Neural cell (in vitro differentiated cells): Measurements from ENCODE around the gene BRF1. TPM values are rescaled to one million over a fixed set of nuclear protein-coding genes. Genes with fewer than 3 reads are reported as not detected.

Source experiments
- H2AFZ ChIP-seq: fragments of 200-600, 300-800 bp; sonication (generic), shearing (Covaris generic); 2 replicates; pipeline ENCODE4 v1.6.0; 2014; ENCODE audit warnings: low read depth, mild to moderate bottlenecking, antibody characterized with exemption, low read length, moderate library complexity
- H3F3A ChIP-seq: fragments of 200-600 bp; shearing (Covaris generic); 2 replicates; pipeline ENCODE4 v1.6.1; 2016; ENCODE audit warnings: mild to moderate bottlenecking, moderate library complexity, mixed read lengths, antibody characterized with exemption, low read length; ENCODE audit not compliant: insufficient read depth, poor library complexity, severe bottlenecking
- H3K27ac ChIP-seq: fragments of 200-600, 300-800 bp; sonication (generic), shearing (Covaris generic); 2 replicates; pipeline ENCODE4 v1.5.1; 2014; ENCODE audit warnings: mild to moderate bottlenecking, low read length, moderate library complexity
- H3K27me3 ChIP-seq: fragments of 300-800, 200-600 bp; sonication (generic), shearing (Covaris generic); 2 replicates; pipeline ENCODE4 v1.6.0; 2014; ENCODE audit warnings: mild to moderate bottlenecking, low read depth, low read length, moderate library complexity; ENCODE audit not compliant: insufficient read depth
- H3K36me3 ChIP-seq: fragments of 300-800, 200-600 bp; sonication (generic), shearing (Covaris generic); 2 replicates; pipeline ENCODE4 v1.5.1; 2014; ENCODE audit warnings: mild to moderate bottlenecking, antibody characterized with exemption, low read length, moderate library complexity; ENCODE audit not compliant: insufficient read depth
- H3K4me2 ChIP-seq: fragments of 300-800, 200-600 bp; sonication (generic), shearing (Covaris generic); 2 replicates; pipeline ENCODE4 v1.6.0; 2014; ENCODE audit warnings: mild to moderate bottlenecking, low read length
- H3K4me3 ChIP-seq: fragments of 300-800, 200-600 bp; sonication (generic), shearing (Covaris generic); 2 replicates; pipeline ENCODE4 v1.5.1; 2014; ENCODE audit warnings: mild to moderate bottlenecking, low read length, moderate library complexity
- H3K79me2 ChIP-seq: fragments of 200-600 bp; shearing (Covaris generic); replicated peaks from 2 replicates; pipeline ENCODE4 v1.6.0; 2014; ENCODE audit warnings: mild to moderate bottlenecking, low read length, moderate library complexity; ENCODE audit not compliant: insufficient read depth
- H3K9ac ChIP-seq: fragments of 300-800, 200-600 bp; sonication (generic), shearing (Covaris generic); 2 replicates; pipeline ENCODE4 v1.6.1; 2016; ENCODE audit warnings: mild to moderate bottlenecking, low read length, mixed read lengths
- H3K9me2 ChIP-seq: fragments of 200-600 bp; shearing (Covaris generic); 2 replicates; pipeline ENCODE4 v1.6.1; 2016; ENCODE audit warnings: mild to moderate bottlenecking, low read length, mixed read lengths; ENCODE audit not compliant: insufficient read depth
- H3K9me3 ChIP-seq: fragments of 200-600, 300-800 bp; sonication (generic), shearing (Covaris generic); 2 replicates; pipeline ENCODE4 v1.6.1; 2016; ENCODE audit warnings: mild to moderate bottlenecking, mixed run types, low read length, moderate library complexity, mixed read lengths
- H4K20me1 ChIP-seq: fragments of 200-600 bp; shearing (Covaris generic); 2 replicates; pipeline ENCODE4 v1.6.1; 2016; ENCODE audit warnings: mild to moderate bottlenecking, mixed run types; ENCODE audit not compliant: insufficient read depth
- CTCF ChIP-seq: fragments of 450-650 bp; IDR thresholded peaks from 2 replicates; pipeline ENCODE4 v1.5.1; 2014; ENCODE audit warnings: antibody characterized with exemption, mild to moderate bottlenecking, moderate library complexity; ENCODE audit not compliant: poor library complexity, severe bottlenecking
- EP300 ChIP-seq: fragments of 450-650 bp; conservative IDR thresholded peaks from 2 replicates; pipeline ENCODE4 v1.6.1; 2014; ENCODE audit warnings: antibody characterized with exemption, mild to moderate bottlenecking, moderate library complexity; ENCODE audit not compliant: poor library complexity, severe bottlenecking
- EZH2 ChIP-seq: fragments of 200-600, 300-800 bp; shearing (Covaris generic), sonication (generic); IDR thresholded peaks from 2 replicates; pipeline ENCODE4 v1.6.1; 2014; ENCODE audit warnings: antibody characterized with exemption, low read length, borderline replicate concordance, mild to moderate bottlenecking; ENCODE audit not compliant: insufficient read depth, poor library complexity, severe bottlenecking
- MXI1 ChIP-seq: fragments of 450-650 bp; conservative IDR thresholded peaks from 2 replicates; pipeline ENCODE4 v1.6.1; 2014; ENCODE audit warnings: antibody characterized with exemption, mild to moderate bottlenecking; ENCODE audit not compliant: poor library complexity, severe bottlenecking
- POLR2AphosphoS5 ChIP-seq: IDR thresholded peaks from 2 replicates; pipeline ENCODE4 v1.6.1; 2012
- RAD21 ChIP-seq: fragments of 450-650 bp; conservative IDR thresholded peaks from 2 replicates; pipeline ENCODE4 v1.6.1; 2014; ENCODE audit warnings: antibody characterized with exemption, mild to moderate bottlenecking, moderate library complexity
- REST ChIP-seq: IDR thresholded peaks from 2 replicates; pipeline ENCODE4 v1.6.1; 2012; ENCODE audit warnings: borderline replicate concordance
- SMC3 ChIP-seq: fragments of 450-650 bp; conservative IDR thresholded peaks from 2 replicates; pipeline ENCODE4 v1.6.1; 2014; ENCODE audit warnings: antibody characterized with exemption, mild to moderate bottlenecking, moderate library complexity; ENCODE audit not compliant: poor library complexity
- TAF1 ChIP-seq: IDR thresholded peaks from 2 replicates; pipeline ENCODE4 v1.6.1; 2012; ENCODE audit warnings: low read depth
- polyA plus RNA-seq: library from polyadenylated mRNA; depleted of rRNA; stranded (reverse); fragments of >200 nt; gene quantifications from 2 replicates; pipeline ENCODE4 v1.2.3, GENCODE V29; 2014

Gene BRF1
- polyA plus RNA-seq, 1 donor from 2014 or later = 69.4 TPM

GRCh38 chr14:105182296-105183020 lies 118.3 kb downstream of the BRF1 start:
- H3K27ac ChIP-seq = no peak overlapping the region

More at GRCh38 chr14:105182296-105183020, 118.3 kb downstream of the BRF1 start:
- Histone ChIP-seq H2AFZ (no peak overlapping the region), H3F3A (no peaks in the 10 kb centered on the region), H3K36me3 (no peaks in the 10 kb centered on the region), H3K79me2 (no peaks in the 10 kb centered on the region), H3K4me3 (no peak overlapping the region), H3K9ac (no peak overlapping the region), H3K27me3 (no peaks in the 10 kb centered on the region), H4K20me1 (no peaks in the 10 kb centered on the region), H3K4me2 (no peak overlapping the region), H3K9me2 (no peaks in the 10 kb centered on the region), H3K9me3 (no peaks in the 10 kb centered on the region)
- TF ChIP-seq MXI1 (no peak), REST (no peak), EZH2 (no peak), POLR2AphosphoS5 (no peak), EP300 (no peak), TAF1 (no peak), RAD21 (no peak), SMC3 (no peak), CTCF (no peak)
